SK-N-SH treated with all-trans-retinoic acid at 6 μM for 48 hours (cell line): ENCODE measurements around the gene TNS2.

Experiments
- BACH2 ChIP-seq: fragments of 250-450 bp; sonication (Bioruptor Pico); IDR thresholded peaks from 2 replicates; pipeline ENCODE4 v1.9.0; 2021; ENCODE audit warnings: mild to moderate bottlenecking, borderline replicate concordance
- ISL1 ChIP-seq: fragments of 250-450 bp; sonication (Bioruptor Pico); IDR thresholded peaks from 2 replicates; pipeline ENCODE4 v2.1.2; 2022; ENCODE audit warnings: mild to moderate bottlenecking, moderate library complexity
- PPARA ChIP-seq: fragments of 250-450 bp; sonication (Bioruptor Pico); IDR thresholded peaks from 2 replicates; pipeline ENCODE4 v1.5.0; 2020; ENCODE audit warnings: mild to moderate bottlenecking, borderline replicate concordance
- RARB ChIP-seq: fragments of 250-450 bp; sonication (Bioruptor Pico); IDR thresholded peaks from 2 replicates; pipeline ENCODE4 v1.8.0; 2021; ENCODE audit warnings: mild to moderate bottlenecking, moderate library complexity
- ZC3H10 ChIP-seq: fragments of 250-450 bp; sonication (Bioruptor Pico); IDR thresholded peaks from 2 replicates; pipeline ENCODE4 v1.5.1; 2021; ENCODE audit warnings: mild to moderate bottlenecking, moderate library complexity
- ZNF565 ChIP-seq: fragments of 450-650 bp; formaldehyde crosslinking; conservative IDR thresholded peaks from 2 replicates; pipeline ENCODE4 v1.5.0; 2020; ENCODE audit warnings: low read depth, mild to moderate bottlenecking, moderate library complexity
- ZNF8 ChIP-seq: fragments of 450-650 bp; formaldehyde crosslinking; IDR thresholded peaks from 2 replicates; pipeline ENCODE4 v1.5.0; 2020; ENCODE audit warnings: mild to moderate bottlenecking, moderate library complexity
- TF ChIP-seq, protein P1 (sequence below): fragments of 250-450 bp; sonication (Bioruptor Pico); IDR thresholded peaks from 2 replicates; pipeline ENCODE4 v1.5.1; 2020; ENCODE audit warnings: low read depth, mild to moderate bottlenecking, moderate library complexity
- TF ChIP-seq, protein P2 (sequence below): fragments of 250-450 bp; sonication (Bioruptor Pico); IDR thresholded peaks from 2 replicates; pipeline ENCODE4 v1.8.0; 2020; ENCODE audit warnings: mild to moderate bottlenecking, moderate library complexity, borderline replicate concordance

DNA sequence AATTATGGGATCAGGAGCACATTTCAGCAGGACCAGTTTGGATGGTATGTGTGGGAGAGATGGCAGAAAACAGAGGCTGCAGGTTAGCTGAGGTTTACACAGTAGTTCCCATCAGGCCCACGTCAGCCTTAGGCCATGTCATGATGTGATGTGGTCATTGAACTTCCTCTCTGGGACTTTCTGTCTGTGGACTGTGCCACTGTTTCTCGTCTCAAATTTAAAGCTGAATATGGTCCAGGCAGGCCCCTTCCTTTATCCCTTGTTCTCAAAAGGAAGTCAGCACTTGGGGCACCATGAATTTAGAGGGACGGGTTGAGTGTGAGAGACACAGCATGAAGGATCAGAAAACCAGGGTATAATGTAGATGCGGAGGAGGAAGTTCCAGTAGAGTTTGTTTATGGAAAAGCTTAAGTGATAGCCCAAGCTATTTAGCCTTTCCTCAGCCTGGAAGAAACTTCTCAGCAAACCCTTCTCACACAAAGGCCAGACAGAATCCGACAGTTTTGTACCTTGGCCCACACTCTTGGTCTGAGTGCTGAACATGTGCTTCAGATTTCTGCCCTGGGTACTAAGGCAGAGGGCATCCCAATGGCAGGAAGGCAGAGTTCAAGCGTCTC, 44.0 kb downstream of the TNS2 start:
- TF ChIP-seq ISL1 (no peak), ZNF8 (no peak), ZNF565 (no peak), PPARA (CRISPR knock-in tag) (no peak), ZC3H10 (CRISPR knock-in tag) (no peak), RARB (CRISPR knock-in tag) (no peak), BACH2 (CRISPR knock-in tag) (no peak)
- TF ChIP-seq, protein P1, sequence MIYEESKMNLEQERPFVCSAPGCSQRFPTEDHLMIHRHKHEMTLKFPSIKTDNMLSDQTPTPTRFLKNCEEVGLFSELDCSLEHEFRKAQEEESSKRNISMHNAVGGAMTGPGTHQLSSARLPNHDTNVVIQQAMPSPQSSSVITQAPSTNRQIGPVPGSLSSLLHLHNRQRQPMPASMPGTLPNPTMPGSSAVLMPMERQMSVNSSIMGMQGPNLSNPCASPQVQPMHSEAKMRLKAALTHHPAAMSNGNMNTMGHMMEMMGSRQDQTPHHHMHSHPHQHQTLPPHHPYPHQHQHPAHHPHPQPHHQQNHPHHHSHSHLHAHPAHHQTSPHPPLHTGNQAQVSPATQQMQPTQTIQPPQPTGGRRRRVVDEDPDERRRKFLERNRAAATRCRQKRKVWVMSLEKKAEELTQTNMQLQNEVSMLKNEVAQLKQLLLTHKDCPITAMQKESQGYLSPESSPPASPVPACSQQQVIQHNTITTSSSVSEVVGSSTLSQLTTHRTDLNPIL (CRISPR knock-in tag), result no peak
- TF ChIP-seq, protein P2, sequence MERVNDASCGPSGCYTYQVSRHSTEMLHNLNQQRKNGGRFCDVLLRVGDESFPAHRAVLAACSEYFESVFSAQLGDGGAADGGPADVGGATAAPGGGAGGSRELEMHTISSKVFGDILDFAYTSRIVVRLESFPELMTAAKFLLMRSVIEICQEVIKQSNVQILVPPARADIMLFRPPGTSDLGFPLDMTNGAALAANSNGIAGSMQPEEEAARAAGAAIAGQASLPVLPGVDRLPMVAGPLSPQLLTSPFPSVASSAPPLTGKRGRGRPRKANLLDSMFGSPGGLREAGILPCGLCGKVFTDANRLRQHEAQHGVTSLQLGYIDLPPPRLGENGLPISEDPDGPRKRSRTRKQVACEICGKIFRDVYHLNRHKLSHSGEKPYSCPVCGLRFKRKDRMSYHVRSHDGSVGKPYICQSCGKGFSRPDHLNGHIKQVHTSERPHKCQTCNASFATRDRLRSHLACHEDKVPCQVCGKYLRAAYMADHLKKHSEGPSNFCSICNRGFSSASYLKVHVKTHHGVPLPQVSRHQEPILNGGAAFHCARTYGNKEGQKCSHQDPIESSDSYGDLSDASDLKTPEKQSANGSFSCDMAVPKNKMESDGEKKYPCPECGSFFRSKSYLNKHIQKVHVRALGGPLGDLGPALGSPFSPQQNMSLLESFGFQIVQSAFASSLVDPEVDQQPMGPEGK (CRISPR knock-in tag), result no peak
